CD4-positive, alpha-beta T cell (primary cell): ENCODE measurements around the gene AFG3L2. TPM values are rescaled to one million over a fixed set of nuclear protein-coding genes. Genes with fewer than 3 reads are reported as not detected.
"Not testable (repeated sequence)": the region's sequence is repeated elsewhere in the genome, so short reads cannot be mapped to it uniquely, and the experiment has no call there.

ENCODE experiments used
- ATAC-seq: fragments of 200-7000 bp; cut with Tn5 transposase; one replicate; pipeline ENCODE4 v1.10.0; 2022; ENCODE audit warnings: mild to moderate bottlenecking; ENCODE audit not compliant: poor library complexity
- CTCF ChIA-PET: fragments of 350-600 bp; sonication (Branson Sonifier 250); formaldehyde crosslinking; loops from one replicate; lab custom pipeline; 2021; ENCODE audit warnings: antibody characterized with exemption, inconsistent platforms; lab: Charles Lee
- POLR2A ChIA-PET: fragments of 350-600 bp; sonication (Branson Sonifier 250); formaldehyde crosslinking; loops from one replicate; lab custom pipeline; 2021; ENCODE audit warnings: antibody characterized with exemption, inconsistent platforms; lab: Charles Lee
- DNase-seq, 14 experiments: peaks; one replicate each; pipeline ENCODE4 v3.0.0-alpha.2; 2013 to 2020; ENCODE audit warnings: mixed read lengths in 2 of 14
- H3K27ac ChIP-seq, 2 donors: one replicate each; pipeline versions ENCODE4 v1.5.1 to v1.7.0; 2013; ENCODE audit warnings: low read length in 2 of 2, low read depth in 1 of 2, mild to moderate bottlenecking in 1 of 2
- H3K27me3 ChIP-seq, 2 experiments: 1 replicate in 1 of 2; 2 replicates in 1 of 2; pipeline versions ENCODE4 v1.6.1 to v1.7.0; 2013; ENCODE audit warnings: low read length in 2 of 2, control low read depth in 1 of 2, mild to moderate bottlenecking in 1 of 2, moderate library complexity in 1 of 2; ENCODE audit not compliant: insufficient read depth in 2 of 2, control insufficient read depth in 1 of 2
- H3K36me3 ChIP-seq: one replicate; pipeline ENCODE4 v1.6.1; 2013; ENCODE audit warnings: low read length, control low read depth; ENCODE audit not compliant: insufficient read depth
- H3K4me1 ChIP-seq: one replicate; pipeline ENCODE4 v1.6.1; 2013; ENCODE audit warnings: low read length, control low read depth; ENCODE audit not compliant: insufficient read depth
- H3K4me3 ChIP-seq: one replicate; pipeline ENCODE4 v1.5.1; 2013; ENCODE audit warnings: mild to moderate bottlenecking, low read length, moderate library complexity
- H3K9me3 ChIP-seq, 2 experiments: 1 replicate in 1 of 2; 2 replicates in 1 of 2; pipeline versions ENCODE4 v1.6.1 to v1.7.0; 2013; ENCODE audit warnings: low read length in 2 of 2, mild to moderate bottlenecking in 2 of 2, control low read depth in 1 of 2, moderate library complexity in 1 of 2; ENCODE audit not compliant: control insufficient read depth in 1 of 2, insufficient read depth in 1 of 2
- H3K27ac Mint-ChIP-seq: one replicate; pipeline ENCODE4 v1.8.0; 2020; ENCODE audit warnings: mixed read lengths
- H3K27me3 Mint-ChIP-seq: one replicate; pipeline ENCODE4 v1.8.0; 2021; ENCODE audit warnings: mixed read lengths
- H3K36me3 Mint-ChIP-seq: one replicate; pipeline ENCODE4 v1.8.0; 2021; ENCODE audit warnings: low read depth, mixed read lengths
- H3K4me1 Mint-ChIP-seq: one replicate; pipeline ENCODE4 v1.8.0; 2021; ENCODE audit warnings: low read depth, mixed read lengths
- H3K4me3 Mint-ChIP-seq: one replicate; pipeline ENCODE4 v1.8.0; 2020; ENCODE audit warnings: mild to moderate bottlenecking, mixed read lengths
- H3K9me3 Mint-ChIP-seq: one replicate; pipeline ENCODE4 v1.8.0; 2020; ENCODE audit warnings: mixed read lengths
- CTCF ChIP-seq: fragments of 200-600 bp; IDR thresholded peaks from one replicate; pipeline ENCODE4 v1.8.0; 2022; ENCODE audit warnings: antibody characterized with exemption, mild to moderate bottlenecking
- intact Hi-C, 2 experiments: fragments of 100-400 bp; cut with DNase I in 1 of 2; cut with micrococcal nuclease in 1 of 2; formaldehyde crosslinking; loops; one replicate each; pipeline versions ENCODE4 v1.15.1 to v1.9.0; 2023 to 2025; cut with DNase I, micrococcal nuclease
- total RNA-seq, 174 experiments: library from RNA in 2 of 174; stranded (reverse) in 2 of 174; gene quantifications; one replicate each; pipeline ENCODE4 v1.2.3 and lab custom pipeline; 2021 to 2026

Gene AFG3L2
- total RNA-seq, 2 experiments from 2014 or later = 40.4 to 46.8 TPM

- Mint-ChIP-seq H3K27me3 (peaks cover 10% of the 10 kb centered on the region), H3K4me1 (peaks cover 17% of the 10 kb centered on the region), H3K4me3 (no peak overlapping the region), H3K9me3 (no peaks in the 10 kb centered on the region), H3K36me3 (no peaks in the 10 kb centered on the region), H3K27ac (no peak overlapping the region)
- ATAC-seq = no peak
- H3K9me3 ChIP-seq = no peaks in the 10 kb centered on the region
- ChIA-PET CTCF (no interaction called here), POLR2A (no interaction called here)
- no peak overlapping the region for H3K4me3 ChIP-seq
- intact Hi-C loops = no loop called here
- no peak for DNase-seq
- peaks cover 16% of the 10 kb centered on the region for H3K4me1 ChIP-seq
- no peak for TF ChIP-seq CTCF
- H3K27me3 ChIP-seq = peaks cover 0 to under 1% of the 10 kb centered on the region in 2 experiments
- H3K27ac ChIP-seq = no peak overlapping the region
- H3K36me3 ChIP-seq = no peaks in the 10 kb centered on the region
Measured at GRCh38 chr18:12411456-12411855, 34.4 kb upstream of the AFG3L2 start.

- DNase-seq, intact Hi-C loops, H3K27ac Mint-ChIP-seq, H3K27me3 ChIP-seq, H3K27ac ChIP-seq, POLR2A ChIA-PET, ATAC-seq, H3K36me3 ChIP-seq, H3K9me3 Mint-ChIP-seq, H3K4me3 ChIP-seq, H3K36me3 Mint-ChIP-seq, H3K9me3 ChIP-seq, H3K4me3 Mint-ChIP-seq: not testable (repeated sequence)
- H3K4me1 ChIP-seq = peaks cover 22% of the 10 kb centered on the region
- CTCF ChIA-PET = interaction anchor here (0.5 kb wide), 1 partner anchor 272 kb away, joined by 4 read pairs; no protein-coding TSS in a partner anchor
- peaks cover 24% of the 10 kb centered on the region for H3K4me1 Mint-ChIP-seq
- H3K27me3 Mint-ChIP-seq = peaks cover 17% of the 10 kb centered on the region
Measured at GRCh38 chr18:12410747-12411146, 33.7 kb upstream of the AFG3L2 start.

DNA sequence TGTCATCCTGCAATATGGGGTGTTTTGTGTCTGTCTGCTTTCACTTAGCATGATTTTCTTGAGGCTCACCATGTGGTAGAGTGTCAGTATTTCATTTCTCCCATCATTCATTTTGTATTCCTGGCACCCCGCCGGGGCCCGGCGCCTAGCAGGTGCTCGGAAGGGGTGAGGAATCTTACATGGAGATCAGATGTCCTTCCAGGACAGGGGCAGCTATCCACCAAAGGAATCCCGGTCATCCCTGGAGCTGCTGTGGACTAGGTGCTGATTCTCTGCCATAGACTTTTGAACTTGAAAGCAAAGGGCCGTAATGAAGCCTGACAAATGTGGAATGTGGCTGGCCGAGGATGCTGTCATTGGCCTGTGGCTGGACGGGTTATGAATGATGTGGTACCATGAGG, 33.1 kb upstream of the AFG3L2 start:
- ChIA-PET POLR2A (no interaction called here), CTCF (no interaction called here)
- peaks cover 22% of the 10 kb centered on the region for H3K4me1 ChIP-seq
- H3K9me3 Mint-ChIP-seq = no peaks in the 10 kb centered on the region
- H3K4me1 Mint-ChIP-seq = peaks cover 25% of the 10 kb centered on the region
- intact Hi-C loops = no loop called here
- peaks cover 23% of the 10 kb centered on the region for H3K27me3 Mint-ChIP-seq
- no peaks in the 10 kb centered on the region for H3K9me3 ChIP-seq
- peaks cover 4 to 6% of the 10 kb centered on the region in 2 experiments for H3K27me3 ChIP-seq
- DNase-seq (no peak), ATAC-seq (no peak)
- H3K27ac ChIP-seq = no peak overlapping the region
- H3K36me3 ChIP-seq = no peaks in the 10 kb centered on the region
- TF ChIP-seq CTCF = no peak
- no peak overlapping the region for H3K4me3 ChIP-seq
- no peaks in the 10 kb centered on the region for H3K36me3 Mint-ChIP-seq
- no peak overlapping the region for H3K4me3 Mint-ChIP-seq
- H3K27ac Mint-ChIP-seq = no peak overlapping the region

- DNase-seq (no peak), ATAC-seq (no peak)
- Mint-ChIP-seq H3K27me3 (peaks cover 29% of the 10 kb centered on the region), H3K9me3 (no peaks in the 10 kb centered on the region), H3K4me1 (peaks cover 25% of the 10 kb centered on the region), H3K27ac (no peak overlapping the region), H3K36me3 (no peaks in the 10 kb centered on the region), H3K4me3 (peak overlapping the region; percentile 4)
- Histone ChIP-seq H3K9me3 (no peaks in the 10 kb centered on the region), H3K27me3 (peaks cover 4 to 9% of the 10 kb centered on the region in 2 experiments), H3K27ac (no peak overlapping the region), H3K4me1 (peaks cover 22% of the 10 kb centered on the region), H3K36me3 (no peaks in the 10 kb centered on the region), H3K4me3 (no peak overlapping the region)
- ChIA-PET POLR2A (no interaction called here), CTCF (interaction anchor here (0.6 kb wide), 1 partner anchor 135 kb away, joined by 3 read pairs; no protein-coding TSS in a partner anchor)
- intact Hi-C loops = no loop called here
- no peak for TF ChIP-seq CTCF
Measured at GRCh38 chr18:12409469-12409868, 32.4 kb upstream of the AFG3L2 start.
